ENCODE data around the gene CEP112. TPM values are rescaled to one million over a fixed set of nuclear protein-coding genes. Genes with fewer than 3 reads are reported as not detected.
"Not testable (repeated sequence)": the region's sequence is repeated elsewhere in the genome, so short reads cannot be mapped to it uniquely, and the experiment has no call there.

The CEP112 gene
- total RNA-seq, 6 donors from 2014 or later = 14.3 to 70.2 (median 31.0) TPM

- DNase-seq (no peak), ATAC-seq (ENCODE audit: low FRiP score in 2 of 2) (no peak)
- Histone ChIP-seq H3K36me3 (no peaks in the 10 kb centered on the region), H3K27me3 (no peaks in the 10 kb centered on the region), H3K4me3 (no peak overlapping the region), H3K4me1 (peaks cover 0 to 3% (median 1%) of the 10 kb centered on the region in 4 donors), H3K9me3 (peaks cover 0 to 9% (median 4%) of the 10 kb centered on the region in 4 donors), H3K27ac (no peak overlapping the region)
- TF ChIP-seq POLR2A (IDR thresholded peaks at IDR 0.05) = no peak
- TF ChIP-seq, protein P1, sequence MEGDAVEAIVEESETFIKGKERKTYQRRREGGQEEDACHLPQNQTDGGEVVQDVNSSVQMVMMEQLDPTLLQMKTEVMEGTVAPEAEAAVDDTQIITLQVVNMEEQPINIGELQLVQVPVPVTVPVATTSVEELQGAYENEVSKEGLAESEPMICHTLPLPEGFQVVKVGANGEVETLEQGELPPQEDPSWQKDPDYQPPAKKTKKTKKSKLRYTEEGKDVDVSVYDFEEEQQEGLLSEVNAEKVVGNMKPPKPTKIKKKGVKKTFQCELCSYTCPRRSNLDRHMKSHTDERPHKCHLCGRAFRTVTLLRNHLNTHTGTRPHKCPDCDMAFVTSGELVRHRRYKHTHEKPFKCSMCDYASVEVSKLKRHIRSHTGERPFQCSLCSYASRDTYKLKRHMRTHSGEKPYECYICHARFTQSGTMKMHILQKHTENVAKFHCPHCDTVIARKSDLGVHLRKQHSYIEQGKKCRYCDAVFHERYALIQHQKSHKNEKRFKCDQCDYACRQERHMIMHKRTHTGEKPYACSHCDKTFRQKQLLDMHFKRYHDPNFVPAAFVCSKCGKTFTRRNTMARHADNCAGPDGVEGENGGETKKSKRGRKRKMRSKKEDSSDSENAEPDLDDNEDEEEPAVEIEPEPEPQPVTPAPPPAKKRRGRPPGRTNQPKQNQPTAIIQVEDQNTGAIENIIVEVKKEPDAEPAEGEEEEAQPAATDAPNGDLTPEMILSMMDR (IDR thresholded peaks at IDR 0.05) = no peak
- TF ChIP-seq POLR2AphosphoS5 (IDR thresholded peaks at IDR 0.05) = no peak
- no peak for TF ChIP-seq EP300 (IDR thresholded peaks at IDR 0.05)
- WGBS, 2 donors = 91 to 99% methylated on average over 4 of the region's 4 CpGs
Measured at GRCh38 chr17:65737451-65737850, 454.5 kb downstream of the CEP112 start.

GRCh38 chr17:65733314-65733713 lies 458.6 kb downstream of the CEP112 start:
- H3K4me1 ChIP-seq = no peaks in the 10 kb centered on the region
- no peaks in the 10 kb centered on the region for H3K27me3 ChIP-seq
- peaks cover 0 to 5% (median 0%) of the 10 kb centered on the region in 4 donors for H3K9me3 ChIP-seq
- no peak overlapping the region for H3K27ac ChIP-seq
- no peak overlapping the region for H3K4me3 ChIP-seq
- ATAC-seq (ENCODE audit: low FRiP score in 2 of 2) = no peak
- WGBS, 2 donors = 95 to 99% methylated on average over 3 of the region's 3 CpGs
- DNase-seq = no peak
- no peak for TF ChIP-seq POLR2A (IDR thresholded peaks at IDR 0.05)
- no peak for TF ChIP-seq POLR2AphosphoS5 (IDR thresholded peaks at IDR 0.05)
- no peak for TF ChIP-seq EP300 (IDR thresholded peaks at IDR 0.05)
- TF ChIP-seq, protein P1 (IDR thresholded peaks at IDR 0.05) = no peak
- H3K36me3 ChIP-seq = no peaks in the 10 kb centered on the region

DNA sequence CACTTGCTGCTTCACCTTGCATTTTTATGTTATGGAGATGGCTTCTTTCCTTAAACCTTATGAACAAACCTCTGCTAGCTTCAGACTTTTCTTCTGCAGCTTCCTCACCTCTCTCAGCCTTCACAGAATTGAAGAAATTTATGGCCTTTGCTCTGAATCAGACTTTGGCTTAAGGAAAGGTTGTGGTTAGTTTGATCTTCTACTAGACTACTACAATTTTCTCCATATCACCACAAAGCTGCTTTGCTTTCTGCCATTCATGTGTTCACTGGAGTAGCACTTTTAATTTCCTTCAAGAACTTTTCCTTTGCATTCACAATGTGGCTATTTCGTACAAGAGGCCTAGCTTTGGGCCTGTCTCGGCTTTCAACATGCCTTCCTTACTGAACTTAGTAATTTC lies 459.3 kb downstream of the CEP112 start:
- not testable (repeated sequence) for ATAC-seq (ENCODE audit: low FRiP score in 2 of 2); H3K4me1 ChIP-seq; H3K9me3 ChIP-seq; H3K36me3 ChIP-seq; DNase-seq; H3K27me3 ChIP-seq; H3K4me3 ChIP-seq; H3K27ac ChIP-seq
- WGBS, 2 donors = 95 to 98% methylated on average over 2 of the region's 2 CpGs

DNA sequence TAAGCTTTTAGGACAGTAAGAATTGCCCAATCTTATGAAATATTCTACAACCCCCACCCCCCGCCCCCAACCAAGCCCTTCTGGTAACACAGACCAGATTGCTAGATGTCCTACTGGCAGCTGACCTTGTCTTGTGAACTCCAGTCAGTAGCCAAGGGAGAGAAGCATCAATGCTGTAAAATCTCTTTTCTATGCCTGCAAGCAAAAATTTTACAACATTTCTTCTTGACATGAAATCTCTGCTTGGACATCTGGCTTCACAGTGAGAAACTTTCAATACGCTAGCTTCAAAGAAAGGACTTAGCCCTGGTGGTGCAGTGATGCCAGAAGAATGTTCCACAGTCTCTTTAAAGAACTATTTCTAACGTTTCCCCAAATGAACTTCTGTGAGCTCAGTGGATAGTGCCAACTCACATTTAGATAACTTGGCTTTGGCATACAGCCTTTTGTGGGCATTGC lies 461.2 kb downstream of the CEP112 start:
- peaks cover 0 to 5% (median 0%) of the 10 kb centered on the region in 4 donors for H3K9me3 ChIP-seq
- 73 to 74% methylated on average over 3 of the region's 3 CpGs for WGBS, 2 donors
- H3K4me3 ChIP-seq = no peak overlapping the region
- H3K4me1 ChIP-seq = no peaks in the 10 kb centered on the region
- DNase-seq (no peak), ATAC-seq (ENCODE audit: low FRiP score in 2 of 2) (peak in 1 of 2 donors; percentile 58)
- no peaks in the 10 kb centered on the region for H3K27me3 ChIP-seq
- TF ChIP-seq EP300 (IDR thresholded peaks at IDR 0.05) (no peak), POLR2AphosphoS5 (IDR thresholded peaks at IDR 0.05) (no peak), POLR2A (IDR thresholded peaks at IDR 0.05) (no peak)
- TF ChIP-seq, protein P1 (IDR thresholded peaks at IDR 0.05) = no peak
- H3K27ac ChIP-seq = no peak overlapping the region
- no peaks in the 10 kb centered on the region for H3K36me3 ChIP-seq

DNA sequence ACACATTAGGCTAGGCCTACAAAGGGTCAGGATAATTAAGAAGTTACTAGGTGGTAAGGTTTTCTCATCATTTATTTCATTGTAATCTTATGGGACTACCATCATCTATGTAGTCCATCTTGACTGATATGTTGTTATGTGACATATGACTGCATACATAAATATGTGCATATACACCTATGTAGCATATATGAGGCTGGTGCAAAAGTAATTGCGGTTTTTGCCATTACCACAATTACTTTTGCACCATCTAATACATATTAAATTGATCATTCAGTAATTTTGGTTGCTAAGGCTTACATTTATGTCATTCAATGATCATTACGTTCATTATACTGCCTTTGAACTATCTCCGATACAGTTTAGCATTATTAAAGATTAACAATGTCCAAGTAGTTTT lies 462.7 kb downstream of the CEP112 start:
- no peak for ATAC-seq (ENCODE audit: low FRiP score in 2 of 2)
- TF ChIP-seq POLR2A (IDR thresholded peaks at IDR 0.05) (no peak), POLR2AphosphoS5 (IDR thresholded peaks at IDR 0.05) (no peak), EP300 (IDR thresholded peaks at IDR 0.05) (no peak)
- TF ChIP-seq, protein P1 (IDR thresholded peaks at IDR 0.05) = no peak
- peaks cover 0 to 5% (median 0%) of the 10 kb centered on the region in 4 donors for H3K9me3 ChIP-seq
- WGBS, 2 donors = 93 to 95% methylated on average over 3 of the region's 3 CpGs
- H3K27me3 ChIP-seq = no peaks in the 10 kb centered on the region
- H3K27ac ChIP-seq = no peak overlapping the region
- no peak overlapping the region for H3K4me3 ChIP-seq
- DNase-seq = no peak
- no peaks in the 10 kb centered on the region for H3K36me3 ChIP-seq
- H3K4me1 ChIP-seq = peaks cover 0 to under 1% (median 0%) of the 10 kb centered on the region in 4 donors
